Ectodermal cell (in vitro differentiated cells): Measurements from ENCODE around the gene KRT6A.

Experiments used
- H3K27ac ChIP-seq: 2 replicates; pipeline ENCODE4 v1.7.0; 2013; ENCODE audit warnings: mild to moderate bottlenecking, low read depth, low read length; ENCODE audit not compliant: insufficient read depth, poor library complexity, severe bottlenecking
- H3K27me3 ChIP-seq: 2 replicates; pipeline ENCODE4 v1.7.0; 2013; ENCODE audit warnings: mild to moderate bottlenecking, low read length; ENCODE audit not compliant: insufficient read depth, control insufficient read depth, poor library complexity, severe bottlenecking
- H3K36me3 ChIP-seq: one replicate; pipeline ENCODE4 v1.7.0; 2013; ENCODE audit warnings: low read length; ENCODE audit not compliant: control insufficient read depth, insufficient read depth
- H3K4me1 ChIP-seq: one replicate; pipeline ENCODE4 v1.7.0; 2013; ENCODE audit warnings: low read length; ENCODE audit not compliant: control insufficient read depth, insufficient read depth
- H3K4me3 ChIP-seq: 2 replicates; pipeline ENCODE4 v1.7.0; 2013; ENCODE audit warnings: low read depth, low read length, control low read depth; ENCODE audit not compliant: insufficient read depth
- H3K9me3 ChIP-seq: 2 replicates; pipeline ENCODE4 v1.7.0; 2013; ENCODE audit warnings: mild to moderate bottlenecking, low read length, moderate library complexity; ENCODE audit not compliant: control insufficient read depth
- WGBS, 2 experiments: methylation state at CpG; one replicate each; pipeline ENCODE4 v1.1.7; 2013; ENCODE audit warnings: missing lambda C conversion rate in 2 of 2; 5-methylcytosine and 5-hydroxymethylcytosine counted together

The KRT6A gene

DNA sequence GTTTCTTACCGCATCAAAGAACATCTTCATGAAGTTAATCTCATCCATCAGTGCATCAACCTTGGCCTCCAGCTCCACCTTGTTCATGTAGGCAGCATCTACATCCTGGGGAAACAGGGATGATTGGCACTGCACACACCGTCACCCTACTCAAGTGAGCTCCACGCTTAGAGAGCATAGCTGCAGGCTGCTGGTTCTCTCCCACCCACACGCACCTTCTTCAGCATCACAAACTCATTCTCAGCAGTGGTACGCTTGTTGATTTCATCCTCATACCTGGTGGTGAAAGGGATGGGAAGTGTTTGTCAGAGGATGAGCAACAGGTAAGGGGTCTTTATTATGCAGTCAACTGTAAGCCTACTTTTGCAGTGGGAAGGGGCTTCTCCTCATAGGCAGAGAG is 24.8 kb upstream of the KRT6A start:
- 87 to 91% methylated on average over 5 of the region's 5 CpGs for WGBS, 2 experiments
- Histone ChIP-seq H3K4me1 (no peaks in the 10 kb centered on the region), H3K4me3 (no peak overlapping the region), H3K27ac (no peak overlapping the region), H3K36me3 (no peaks in the 10 kb centered on the region), H3K9me3 (no peaks in the 10 kb centered on the region), H3K27me3 (no peaks in the 10 kb centered on the region)

DNA sequence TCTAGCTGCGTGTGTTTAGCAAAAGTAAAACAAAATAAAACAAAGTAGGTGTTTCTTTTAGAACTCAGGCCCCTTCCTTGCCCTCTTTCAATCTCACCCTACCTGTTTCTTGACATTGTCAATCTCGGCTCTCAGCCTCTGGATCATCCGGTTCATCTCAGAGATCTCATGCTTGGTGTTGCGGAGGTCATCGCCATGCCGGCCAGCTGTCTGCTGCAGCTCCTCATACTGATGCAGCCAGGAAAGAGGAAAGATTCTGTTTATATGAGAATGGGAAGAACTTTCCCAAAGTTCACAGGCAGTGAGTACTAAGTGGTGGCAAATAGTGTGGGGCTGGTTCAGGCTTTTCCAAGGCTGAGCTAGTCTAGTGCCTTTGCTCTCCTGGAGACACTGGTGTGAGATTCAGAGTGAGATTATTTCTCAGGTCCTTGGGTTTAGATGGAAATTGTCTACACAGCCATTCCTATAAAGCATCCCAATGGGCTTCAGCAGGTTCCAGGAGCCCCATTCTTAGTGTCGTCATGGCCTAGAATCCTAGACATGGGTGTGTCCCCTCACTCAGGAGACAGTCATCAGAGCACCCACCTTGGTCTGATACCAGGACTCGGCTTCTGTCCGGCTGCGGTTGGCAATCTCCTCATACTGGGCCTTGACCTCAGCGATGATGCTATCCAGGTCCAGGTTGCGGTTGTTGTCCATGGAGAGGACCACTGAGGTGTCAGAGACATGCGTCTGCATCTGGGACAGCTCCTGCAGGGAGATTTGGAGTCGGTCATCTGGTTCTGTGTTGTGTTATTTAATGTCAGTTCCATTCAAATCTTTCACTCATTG is 24.2 kb upstream of the KRT6A start:
- H3K9me3 ChIP-seq = no peaks in the 10 kb centered on the region
- no peak overlapping the region for H3K4me3 ChIP-seq
- H3K36me3 ChIP-seq = no peaks in the 10 kb centered on the region
- H3K4me1 ChIP-seq = no peaks in the 10 kb centered on the region
- no peaks in the 10 kb centered on the region for H3K27me3 ChIP-seq
- H3K27ac ChIP-seq = no peak overlapping the region
- 94 to 96% methylated on average over 13 to 14 of the region's 14 CpGs for WGBS, 2 experiments

DNA sequence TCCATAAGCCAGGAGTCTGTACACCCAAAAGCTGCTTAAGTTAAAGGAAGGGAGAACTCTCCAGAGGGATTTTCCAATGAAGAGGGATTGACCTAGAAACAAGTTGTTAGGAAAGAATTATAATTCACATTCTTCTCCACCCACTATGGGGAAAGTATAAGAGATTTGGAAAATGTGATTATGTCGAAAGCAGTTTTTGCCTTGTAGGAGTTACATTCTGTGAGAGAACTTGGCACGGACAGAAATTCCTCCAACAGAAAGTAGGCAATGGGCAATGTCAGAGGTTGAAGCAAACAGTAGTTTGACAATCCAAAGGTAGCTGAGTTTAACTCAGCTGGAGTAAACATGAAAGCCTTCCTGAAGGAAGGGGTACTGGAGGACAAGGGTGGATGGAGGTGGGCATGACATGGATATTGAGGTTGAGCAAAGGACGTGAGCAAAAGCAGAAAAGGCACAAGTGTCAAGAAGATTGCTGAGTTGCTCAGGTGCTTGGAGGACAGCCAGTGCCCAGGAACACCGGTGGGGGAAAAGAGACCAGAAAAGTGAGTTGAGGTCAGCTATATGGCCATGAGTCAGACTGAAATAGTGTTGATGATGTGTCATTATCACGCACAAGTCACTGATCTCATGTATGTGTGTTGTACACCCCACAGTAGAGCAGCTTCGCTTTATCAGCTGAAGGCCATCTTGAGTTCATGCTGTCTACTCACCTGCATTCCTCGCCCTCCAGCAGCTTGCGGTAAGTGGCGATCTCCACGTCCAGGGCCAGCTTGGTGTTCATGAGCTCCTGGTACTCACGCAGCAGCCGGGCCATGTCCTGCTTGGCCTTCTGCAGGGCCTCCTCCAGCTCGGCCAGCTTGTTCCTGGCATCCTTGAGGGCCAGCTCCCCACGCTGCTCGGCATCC is 23.1 kb upstream of the KRT6A start:
- no peaks in the 10 kb centered on the region for H3K4me1 ChIP-seq
- 93 to 94% methylated on average over 15 of the region's 15 CpGs for WGBS, 2 experiments
- H3K36me3 ChIP-seq = no peaks in the 10 kb centered on the region
- H3K27ac ChIP-seq = no peak overlapping the region
- H3K4me3 ChIP-seq = no peak overlapping the region
- H3K9me3 ChIP-seq = no peaks in the 10 kb centered on the region
- H3K27me3 ChIP-seq = no peaks in the 10 kb centered on the region

DNA sequence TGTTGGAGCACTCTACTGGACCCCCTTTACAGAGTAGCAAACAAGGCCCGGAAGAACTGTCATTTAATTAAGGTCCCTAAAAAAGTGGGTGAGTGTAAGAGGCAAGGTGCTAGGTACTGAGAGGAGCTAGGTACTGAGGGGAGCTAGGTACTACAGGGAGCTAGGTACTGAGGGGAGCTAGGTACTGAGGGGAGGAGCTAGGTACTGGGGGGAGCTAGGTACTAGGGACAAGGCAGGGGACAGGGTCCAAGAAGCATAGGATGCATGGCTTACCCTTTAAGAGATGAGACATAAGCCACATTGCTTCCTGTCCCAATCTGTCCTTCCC is 22.2 kb upstream of the KRT6A start:
- H3K4me1 ChIP-seq = no peaks in the 10 kb centered on the region
- no peak overlapping the region for H3K27ac ChIP-seq
- H3K9me3 ChIP-seq = no peaks in the 10 kb centered on the region
- H3K4me3 ChIP-seq = no peak overlapping the region
- no peaks in the 10 kb centered on the region for H3K36me3 ChIP-seq
- WGBS, 2 experiments = 96 to 100% methylated on average over 1 of the region's 1 CpG
- no peaks in the 10 kb centered on the region for H3K27me3 ChIP-seq

DNA sequence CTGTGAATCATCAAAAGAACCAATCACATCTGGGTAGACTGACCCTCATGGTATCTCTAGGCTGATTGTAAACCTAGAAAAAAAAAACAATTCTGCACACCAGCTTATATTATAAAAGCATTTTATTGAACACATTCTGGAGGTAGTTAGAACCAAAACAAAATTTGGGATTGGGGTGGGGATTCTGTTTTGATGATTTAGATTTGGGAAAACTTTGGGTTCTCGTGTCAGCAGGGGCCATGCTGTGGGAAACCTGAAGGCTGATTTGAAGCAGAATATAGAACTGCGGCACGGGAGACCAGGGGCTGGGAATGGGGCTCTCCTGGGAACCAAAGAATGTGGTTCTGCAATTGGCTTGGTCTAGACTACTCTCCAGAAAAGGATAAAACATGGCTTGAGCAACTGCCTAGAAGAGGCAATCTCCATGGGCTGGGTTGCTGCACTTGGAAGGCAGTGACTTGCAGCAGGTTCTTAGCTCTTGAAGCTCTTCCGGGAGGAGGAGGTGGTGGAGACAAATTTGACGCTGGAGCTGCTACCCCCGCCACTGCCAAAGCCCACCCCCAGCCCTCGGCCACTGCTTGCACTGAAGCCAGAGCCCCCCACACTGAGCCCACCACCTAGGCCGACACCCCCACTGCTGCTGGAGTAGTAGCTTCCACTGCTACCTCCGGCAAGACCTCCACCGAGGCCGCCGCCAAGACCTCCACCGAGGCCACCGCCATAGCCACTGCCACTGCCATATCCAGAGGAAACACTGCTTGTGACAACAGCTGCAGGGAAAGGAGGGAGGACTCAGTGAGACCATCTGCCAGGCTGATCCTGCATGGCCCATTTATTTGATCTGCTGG is 21.6 kb upstream of the KRT6A start:
- H3K9me3 ChIP-seq = no peaks in the 10 kb centered on the region
- no peak overlapping the region for H3K27ac ChIP-seq
- no peaks in the 10 kb centered on the region for H3K4me1 ChIP-seq
- H3K27me3 ChIP-seq = no peaks in the 10 kb centered on the region
- WGBS, 2 experiments = 93 to 94% methylated on average over 14 of the region's 14 CpGs
- H3K36me3 ChIP-seq = no peaks in the 10 kb centered on the region
- no peak overlapping the region for H3K4me3 ChIP-seq

DNA sequence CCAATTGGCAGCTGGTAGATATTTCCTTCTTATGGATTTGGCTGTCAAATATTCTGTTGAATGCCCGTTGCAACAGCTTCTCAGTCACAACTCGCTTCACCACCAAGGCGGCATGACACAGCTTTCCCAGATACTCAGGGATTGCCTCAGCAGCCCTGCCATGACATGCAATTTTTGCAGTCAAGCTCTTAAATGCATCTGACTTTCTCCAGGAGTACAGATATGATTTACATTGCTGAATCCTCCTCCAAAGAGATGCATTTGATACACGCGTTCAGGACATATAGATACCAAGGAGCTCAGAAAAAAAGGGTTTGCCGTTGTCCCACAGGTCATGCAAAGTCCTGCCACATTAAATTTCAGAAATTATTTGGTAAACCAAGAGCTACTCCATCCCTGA is 20.7 kb upstream of the KRT6A start:
- Histone ChIP-seq H3K9me3 (no peaks in the 10 kb centered on the region), H3K36me3 (no peaks in the 10 kb centered on the region), H3K4me3 (no peak overlapping the region), H3K4me1 (no peaks in the 10 kb centered on the region), H3K27ac (no peak overlapping the region), H3K27me3 (no peaks in the 10 kb centered on the region)
- WGBS, 2 experiments = 95 to 97% methylated on average over 6 of the region's 6 CpGs

DNA sequence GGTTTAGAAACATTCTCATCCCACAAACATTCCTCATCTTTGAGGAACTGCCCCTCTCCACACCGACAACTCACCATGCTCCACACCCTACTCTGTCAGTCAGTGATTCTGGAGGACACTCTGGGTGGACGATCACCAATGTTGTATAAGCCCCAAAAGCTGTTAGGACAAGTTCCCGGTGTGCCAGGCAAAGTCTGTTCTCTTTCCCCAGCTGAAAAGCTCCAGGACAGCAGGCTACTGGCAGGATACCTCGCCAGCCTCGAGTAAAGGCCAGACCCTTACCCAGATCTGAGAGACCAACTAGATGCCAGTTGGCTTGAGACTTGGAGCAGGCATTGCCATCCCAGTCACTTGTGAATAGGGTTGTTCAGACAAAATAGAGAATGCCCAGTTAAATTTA is 15.2 kb upstream of the KRT6A start:
- Histone ChIP-seq H3K27me3 (no peaks in the 10 kb centered on the region), H3K36me3 (no peaks in the 10 kb centered on the region), H3K4me1 (no peaks in the 10 kb centered on the region), H3K27ac (no peak overlapping the region), H3K4me3 (no peak overlapping the region), H3K9me3 (no peaks in the 10 kb centered on the region)
- 92 to 97% methylated on average over 5 of the region's 5 CpGs for WGBS, 2 experiments

DNA sequence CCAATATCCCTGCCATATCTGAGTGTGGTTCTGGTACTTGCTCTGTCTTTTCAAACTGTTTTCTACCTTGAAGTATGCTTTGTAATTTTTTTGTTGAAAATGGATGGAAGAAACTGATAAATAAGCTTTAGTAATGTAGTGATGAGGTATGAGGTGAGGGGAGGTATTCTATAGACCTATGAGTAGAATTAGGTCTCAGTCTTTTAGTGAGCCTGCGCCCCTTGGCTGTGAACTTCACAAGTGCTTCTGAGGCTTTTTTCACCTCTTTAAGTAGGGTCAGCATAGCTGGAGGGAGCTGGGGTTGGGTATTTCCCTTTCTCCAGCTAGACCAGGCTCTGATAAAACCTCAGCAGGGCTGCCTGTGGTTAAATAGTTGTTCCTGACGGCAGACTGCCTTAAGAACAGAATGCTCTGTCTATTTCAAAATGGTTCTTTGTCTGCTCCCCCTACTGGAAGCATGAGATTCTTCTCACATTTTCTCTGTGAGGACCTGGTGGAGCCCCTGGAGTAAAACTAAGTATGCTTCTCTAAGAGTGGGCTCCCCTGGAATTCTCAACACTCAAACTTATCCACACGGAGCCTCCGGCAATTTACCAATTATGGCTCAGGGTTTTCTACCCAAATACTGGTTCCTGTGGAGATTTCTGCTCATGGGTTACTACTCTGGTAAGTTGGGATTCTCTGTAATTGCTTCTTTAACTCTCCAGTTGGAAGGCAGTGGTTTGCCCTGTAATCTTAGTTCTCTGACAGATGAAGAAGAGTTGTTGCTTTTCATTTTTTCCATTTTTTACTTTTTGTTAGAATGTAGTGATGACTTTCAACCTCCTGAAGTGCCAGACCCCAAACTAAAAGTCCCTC is 14.0 kb upstream of the KRT6A start:
- 50 to 51% methylated on average over 4 of the region's 4 CpGs for WGBS, 2 experiments
- H3K9me3 ChIP-seq = no peaks in the 10 kb centered on the region
- H3K27ac ChIP-seq = no peak overlapping the region
- H3K4me1 ChIP-seq = no peaks in the 10 kb centered on the region
- no peaks in the 10 kb centered on the region for H3K27me3 ChIP-seq
- H3K36me3 ChIP-seq = no peaks in the 10 kb centered on the region
- H3K4me3 ChIP-seq = no peak overlapping the region

DNA sequence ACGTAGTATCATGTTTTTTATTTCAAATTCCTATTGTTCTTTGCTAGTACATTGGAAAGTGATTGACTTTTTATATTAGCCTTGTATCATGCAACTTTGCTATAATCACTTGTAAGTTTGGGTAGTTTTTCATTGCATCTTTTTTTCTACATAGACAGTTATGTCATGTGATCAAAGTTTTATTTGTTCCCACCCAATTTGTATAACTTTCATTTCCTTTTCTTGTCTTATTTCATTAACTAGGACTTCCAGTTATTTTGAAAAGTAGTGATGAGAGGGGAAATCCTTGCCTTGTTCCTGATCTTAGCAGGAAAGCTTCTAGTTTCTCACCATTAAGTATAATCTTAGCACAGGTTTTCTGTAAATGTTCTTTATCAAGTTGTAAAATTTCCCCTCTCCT is 9.8 kb upstream of the KRT6A start:
- H3K9me3 ChIP-seq = no peaks in the 10 kb centered on the region
- H3K36me3 ChIP-seq = no peaks in the 10 kb centered on the region
- 80% methylated on average over 1 of the region's 1 CpG; no CpG with 5 or more reads in 1 of the 2 experiments for WGBS, 2 experiments
- H3K27ac ChIP-seq = no peak overlapping the region
- no peaks in the 10 kb centered on the region for H3K27me3 ChIP-seq
- H3K4me1 ChIP-seq = no peaks in the 10 kb centered on the region
- H3K4me3 ChIP-seq = no peak overlapping the region
